K562 (cell line): ENCODE results near the gene SLC28A1. TPM values are rescaled to one million over a fixed set of nuclear protein-coding genes. Genes with fewer than 3 reads are reported as not detected.
A peak's percentile ranks its signal among the peaks of the same experiment; 100 is the strongest.

Source experiments
- ATAC-seq: fragments of 200-7000 bp; cut with Tn5 transposase; 3 replicates; pipeline ENCODE4 v1.9.1; 2020; ENCODE audit warnings: moderate library complexity
- BruUV-seq: library from RNA; stranded (reverse); fragments of 400-500 nt; replicated peaks from 2 replicates; lab custom pipeline; 2021; lab: Mats Ljungman, UMichigan
- CTCF ChIA-PET: fragments of 300-600 bp; formaldehyde crosslinking; extraction: SDS; loops from one replicate; lab custom pipeline; 2021; ENCODE audit warnings: low intra/inter-chr PET ratio; lab: Yijun Ruan, JAX
- POLR2A ChIA-PET: fragments of 300-600, 350-650 bp; sonication (Branson Sonifier 250); formaldehyde crosslinking; extraction: SDS; loops from one replicate; lab custom pipeline; 2021; ENCODE audit warnings: antibody characterized with exemption, inconsistent platforms; lab: Yijun Ruan, JAX
- DNase-seq, 4 experiments: peaks; one replicate each; pipeline versions ENCODE4 v3.0.0 to v3.0.0-alpha.2; 2011 to 2018; ENCODE audit warnings: low spot score in 3 of 4, mixed read lengths in 3 of 4; ENCODE audit errors: extremely low read depth in 1 of 4
- FAIRE-seq: peaks from 2 replicates; lab custom pipeline; 2011; peaks lifted over from hg19 to GRCh38; lab: Jason Lieb, UNC
- H2AFZ ChIP-seq: 2 replicates; pipeline ENCODE4 v1.6.0; 2011; ENCODE audit warnings: low read depth, low read length, control low read depth, inconsistent platforms
- H3K27ac ChIP-seq: fragments of 200-600 bp; 3 replicates; pipeline ENCODE4 v1.8.0; 2011; ENCODE audit warnings: low read depth, mild to moderate bottlenecking, control low read depth, inconsistent platforms, low read length, moderate library complexity, mixed read lengths; ENCODE audit errors: extremely low read depth
- H3K27me3 ChIP-seq, 2 experiments: fragments of 300-600 bp in 1 of 2; 2 replicates in 1 of 2; 3 replicates in 1 of 2; pipeline versions ENCODE4 v1.6.0 to v1.8.0; 2011; ENCODE audit warnings: inconsistent platforms in 2 of 2, low read length in 2 of 2, mild to moderate bottlenecking in 1 of 2, mixed read lengths in 1 of 2, moderate library complexity in 1 of 2; ENCODE audit not compliant: control insufficient read depth in 2 of 2, insufficient read depth in 2 of 2
- H3K36me3 ChIP-seq: fragments of 300-600 bp; 3 replicates; pipeline ENCODE4 v1.8.0; 2011; ENCODE audit warnings: mild to moderate bottlenecking, low read length, inconsistent platforms; ENCODE audit not compliant: control insufficient read depth, insufficient read depth
- H3K4me1 ChIP-seq, 2 experiments: fragments of 200-600 bp in 1 of 2; replicated peaks in 1 of 2; 2 replicates in 1 of 2; 3 replicates in 1 of 2; pipeline versions ENCODE4 v1.5.1 to v1.8.0; 2011; ENCODE audit warnings: inconsistent platforms in 2 of 2, low read length in 2 of 2, mild to moderate bottlenecking in 1 of 2, mixed read lengths in 1 of 2, moderate library complexity in 1 of 2; ENCODE audit not compliant: control insufficient read depth in 2 of 2, insufficient read depth in 2 of 2
- H3K4me2 ChIP-seq: 2 replicates; pipeline ENCODE4 v1.6.1; 2011; ENCODE audit warnings: low read length, control low read depth, inconsistent platforms, mixed read lengths; ENCODE audit not compliant: insufficient read depth
- H3K4me3 ChIP-seq: fragments of 200-600 bp; sonication (generic), shearing (Covaris generic); 2 replicates; pipeline ENCODE4 v1.5.1; 2016; ENCODE audit warnings: control low read depth, inconsistent platforms
- H3K79me2 ChIP-seq: fragments of 200-600 bp; 3 replicates; pipeline ENCODE4 v1.8.0; 2011; ENCODE audit warnings: low read length, inconsistent platforms; ENCODE audit not compliant: control insufficient read depth, insufficient read depth
- H3K9ac ChIP-seq, 2 experiments: 2 replicates each; pipeline versions ENCODE4 v1.6.0 to v1.6.1; 2011; ENCODE audit warnings: low read depth in 2 of 2, low read length in 2 of 2, control low read depth in 1 of 2, inconsistent platforms in 1 of 2, mild to moderate bottlenecking in 1 of 2, mixed read lengths in 1 of 2; ENCODE audit not compliant: insufficient read depth in 1 of 2
- H3K9me1 ChIP-seq: one replicate; pipeline ENCODE4 v1.6.0; 2011; ENCODE audit warnings: inconsistent platforms, mild to moderate bottlenecking, low read length, moderate library complexity; ENCODE audit not compliant: control insufficient read depth, insufficient read depth
- H3K9me3 ChIP-seq: replicated peaks from 2 replicates; pipeline ENCODE4 v1.5.1; 2011; ENCODE audit warnings: low read depth, low read length, inconsistent platforms; ENCODE audit not compliant: control insufficient read depth, insufficient read depth
- H4K20me1 ChIP-seq: replicated peaks from 2 replicates; pipeline ENCODE4 v1.6.1; 2011; ENCODE audit warnings: low read length, inconsistent platforms, mixed read lengths; ENCODE audit not compliant: control insufficient read depth, insufficient read depth
- CBFA2T3 ChIP-seq: fragments of 450-650 bp; IDR thresholded peaks from 2 replicates; pipeline ENCODE4 v1.6.1; 2017
- CGGBP1 ChIP-seq: fragments of 250-450 bp; sonication (Bioruptor Pico); IDR thresholded peaks from 2 replicates; pipeline ENCODE4 v1.9.0; 2021; ENCODE audit warnings: mild to moderate bottlenecking
- FOXP1 ChIP-seq: sonication (generic); formaldehyde crosslinking; IDR thresholded peaks from 2 replicates; pipeline ENCODE4 v1.8.0; 2022; ENCODE audit warnings: mild to moderate bottlenecking, missing genetic modification reagents
- GABPB2 ChIP-seq: fragments of 250-450 bp; sonication (Bioruptor Pico); conservative IDR thresholded peaks from 2 replicates; pipeline ENCODE4 v1.5.1; 2021; ENCODE audit warnings: mild to moderate bottlenecking
- NFIC ChIP-seq: fragments of 450-650 bp; IDR thresholded peaks from 2 replicates; pipeline ENCODE4 v1.6.1; 2017; ENCODE audit warnings: mild to moderate bottlenecking, inconsistent platforms
- NFIX ChIP-seq: fragments of 250-450 bp; sonication (Bioruptor Pico); IDR thresholded peaks from 2 replicates; pipeline ENCODE4 v1.4.0; 2020; ENCODE audit warnings: low read depth, mild to moderate bottlenecking, moderate library complexity
- SMAD2 ChIP-seq: fragments of 150-350 bp; IDR thresholded peaks from 2 replicates; pipeline ENCODE4 v1.6.1; 2014; ENCODE audit warnings: low read depth, mild to moderate bottlenecking, low read length
- SNIP1 ChIP-seq: fragments of 450-650 bp; IDR thresholded peaks from 2 replicates; pipeline ENCODE4 v1.7.1; 2017; ENCODE audit warnings: low read depth, mild to moderate bottlenecking
- SPI1 ChIP-seq: IDR thresholded peaks from 2 replicates; pipeline ENCODE4 v1.6.1; 2011; ENCODE audit warnings: low read depth, low read length, control low read depth, borderline replicate concordance
- TCF7L2 ChIP-seq: fragments of 150-350 bp; IDR thresholded peaks from 2 replicates; pipeline ENCODE4 v1.6.1; 2016; ENCODE audit warnings: low read depth, mild to moderate bottlenecking, low read length, moderate library complexity
- ZNF444 ChIP-seq: fragments of 250-450 bp; sonication (Bioruptor Pico); IDR thresholded peaks from 2 replicates; pipeline ENCODE4 v1.4.0; 2020; ENCODE audit warnings: mild to moderate bottlenecking, moderate library complexity
- WGBS: fragments of 100-300 bp; shearing (Covaris generic); methylation state at CpG from one replicate; pipeline ENCODE4 v1.1.6; 2016; ENCODE audit warnings: low coverage, mixed read lengths; ENCODE audit not compliant: insufficient coverage; ENCODE audit errors: missing lambda C conversion rate; 5-methylcytosine and 5-hydroxymethylcytosine counted together
- in situ Hi-C: fragments of 300-500 bp; cut with MboI; formaldehyde crosslinking; loops from 4 replicates; pipeline ENCODE4 v1.15.0; 2018; ENCODE audit warnings: inconsistent platforms, mixed read lengths
- intact Hi-C: fragments of 100-400 bp; cut with micrococcal nuclease; formaldehyde crosslinking; loops from 2 replicates; pipeline ENCODE4 v1.14.2; 2022
- polyA plus RNA-seq, 8 experiments: library from polyadenylated mRNA; depleted of rRNA in 4 of 8; stranded (reverse) in 5 of 8; unstranded in 3 of 8; fragments of >200 nt; fragmentation: Nextera tagmentation in 2 of 8; fragmentation: Illumina TruSeq in 1 of 8; extraction: Ambion mirVana in 2 of 8; extraction: Trizol in 1 of 8; gene quantifications; 2 replicates each; pipeline versions ENCODE4 v1.2.1 to v1.2.3, GENCODE V29; 2011 to 2014; ENCODE audit warnings: inconsistent platforms in 1 of 8, missing spikeins in 1 of 8
- total RNA-seq, 7 experiments: library from RNA; depleted of rRNA in 6 of 7; stranded (reverse); fragments of >200 nt in 6 of 7; fragmentation: Illumina TruSeq in 2 of 7; extraction: Trizol in 2 of 7; gene quantifications; 2 replicates each; pipeline versions ENCODE4 v1.2.1 to v1.2.3, GENCODE V29; 2011 to 2021; ENCODE audit warnings: low replicate concordance in 1 of 7

Gene SLC28A1
- total and polyA plus RNA-seq, 9 of the 15 experiments (the other 6 are each of a cell fraction or from before 2014, with no cell fraction given), result 0.04 TPM; not detected in 8

GRCh38 chr15:84917452-84917851 is 33.0 kb downstream of the SLC28A1 start (continued):
- TF ChIP-seq SMAD2 (no peak), CGGBP1 (CRISPR knock-in tag) (no peak)

GRCh38 chr15:84919106-84919667 is 34.7 kb downstream of the SLC28A1 start:
- ATAC-seq (no peak), FAIRE-seq (peak; percentile 46), DNase-seq (no peak)
- Histone ChIP-seq H3K4me3 (no peak overlapping the region), H3K9ac (no peak overlapping the region), H3K4me2 (no peak overlapping the region), H3K9me1 (no peaks in the 10 kb centered on the region), H3K27ac (no peak overlapping the region), H3K27me3 (no peaks in the 10 kb centered on the region), H3K4me1 (peaks cover 15 to 20% of the 10 kb centered on the region in 2 experiments), H3K36me3 (no peaks in the 10 kb centered on the region), H2AFZ (no peak overlapping the region), H4K20me1 (no peaks in the 10 kb centered on the region), H3K79me2 (no peaks in the 10 kb centered on the region), H3K9me3 (no peaks in the 10 kb centered on the region)
- POLR2A ChIA-PET, result interaction anchor here (1.0 to 1.2 kb wide), 3 partner anchors 11 to 78 kb away, joined by 3 to 4 read pairs (median 3); no protein-coding TSS in a partner anchor
- intact Hi-C loops (no loop called here), in situ Hi-C loops (no loop called here)
- no TSS peak for BruUV-seq
- no peak for TF ChIP-seq GABPB2
- no peak for TF ChIP-seq TCF7L2
- peak; percentile 93 for TF ChIP-seq NFIC
- 0 out of 2 replicates have a peak, but pooled peaks have one; percentile 5 for TF ChIP-seq CBFA2T3
- no peak for TF ChIP-seq FOXP1 (CRISPR knock-in tag)
- no peak for TF ChIP-seq ZNF444 (CRISPR knock-in tag)
- no peak for TF ChIP-seq SNIP1
- no peak for TF ChIP-seq SPI1
- peak; percentile 68; the same call in 1 of the 2 replicates for TF ChIP-seq NFIX
- 54% methylated on average over 2 of the region's 2 CpGs for WGBS
- CTCF ChIA-PET, result no interaction called here
